Tibial artery (tissue), 4 donors: Measurements from ENCODE around the gene RAD51B.

ENCODE experiments used
- DNase-seq, 2 donors: peaks; one replicate each; pipeline ENCODE4 v3.0.0-alpha.2; 2019
- H3K27ac ChIP-seq, 2 donors: fragments of 200-600 bp; sonication (generic) in 1 of 2; 1 replicate in 1 of 2; 2 replicates in 1 of 2; pipeline ENCODE4 v1.5.1; 2018 to 2019; ENCODE audit warnings: mild to moderate bottlenecking in 1 of 2
- H3K27me3 ChIP-seq, 2 donors: fragments of 200-600 bp; sonication (generic) in 1 of 2; one replicate each; pipeline versions ENCODE4 v1.5.1 to v1.6.0; 2016 to 2019
- H3K36me3 ChIP-seq, 3 donors: fragments of 200-600 bp; sonication (generic) in 2 of 3; one replicate each; pipeline ENCODE4 v1.5.1; 2016 to 2019; ENCODE audit warnings: mild to moderate bottlenecking in 2 of 3
- H3K4me1 ChIP-seq, 4 donors: fragments of 200-600 bp; sonication (generic) in 2 of 4; 1 replicate in 3 of 4; 2 replicates in 1 of 4; pipeline ENCODE4 v1.5.1; 2016 to 2019
- H3K4me3 ChIP-seq, 2 donors: fragments of 200-600 bp; sonication (generic) in 1 of 2; 1 replicate in 1 of 2; 2 replicates in 1 of 2; pipeline ENCODE4 v1.5.1; 2018 to 2019; ENCODE audit warnings: mild to moderate bottlenecking in 2 of 2
- H3K9me3 ChIP-seq, 3 donors: fragments of 200-600 bp; sonication (generic) in 1 of 3; one replicate each; pipeline ENCODE4 v1.5.1; 2016 to 2019
- intact Hi-C: fragments of 100-400 bp; cut with DNase I; formaldehyde crosslinking; loops from one replicate; pipeline ENCODE4 v1.15.0; 2023; ENCODE audit warnings: low total_unique reads
- TF ChIP-seq, protein P1 (sequence below), 2 experiments: fragments of 200-600 bp in 1 of 2; fragments of 450-650 bp in 1 of 2; IDR thresholded peaks; one replicate each; pipeline ENCODE4 v1.5.1; 2017 to 2019; ENCODE audit warnings: antibody characterized with exemption in 2 of 2, mild to moderate bottlenecking in 1 of 2, moderate library complexity in 1 of 2

Gene RAD51B

DNA sequence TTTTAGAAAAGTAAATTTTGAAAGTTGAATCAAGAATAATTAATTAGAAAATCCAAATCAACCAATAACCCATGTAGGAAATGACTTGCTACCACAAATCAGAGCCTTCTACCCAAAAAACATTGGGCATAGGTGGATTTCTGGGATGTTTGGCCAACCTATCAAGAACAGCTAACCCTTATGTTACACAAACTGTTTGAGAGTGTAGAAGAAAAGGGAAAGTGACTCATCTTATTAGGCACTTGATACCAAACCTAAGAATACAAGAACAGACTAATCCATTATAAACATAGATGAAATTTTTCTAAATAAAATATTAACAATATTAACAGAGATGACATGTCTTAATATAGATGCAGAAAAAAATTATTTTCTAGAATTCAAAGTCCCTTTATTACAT is 712.9 kb downstream of the RAD51B start:
- intact Hi-C loops = no loop called here
- Histone ChIP-seq H3K27ac (no peak overlapping the region), H3K4me1 (peaks cover 0 to 23% (median 5%) of the 10 kb centered on the region in 4 donors), H3K27me3 (no peaks in the 10 kb centered on the region), H3K4me3 (no peak overlapping the region), H3K36me3 (no peaks in the 10 kb centered on the region), H3K9me3 (peaks cover 0 to 11% (median 0%) of the 10 kb centered on the region in 3 donors)
- no peak for DNase-seq
- TF ChIP-seq, protein P1, sequence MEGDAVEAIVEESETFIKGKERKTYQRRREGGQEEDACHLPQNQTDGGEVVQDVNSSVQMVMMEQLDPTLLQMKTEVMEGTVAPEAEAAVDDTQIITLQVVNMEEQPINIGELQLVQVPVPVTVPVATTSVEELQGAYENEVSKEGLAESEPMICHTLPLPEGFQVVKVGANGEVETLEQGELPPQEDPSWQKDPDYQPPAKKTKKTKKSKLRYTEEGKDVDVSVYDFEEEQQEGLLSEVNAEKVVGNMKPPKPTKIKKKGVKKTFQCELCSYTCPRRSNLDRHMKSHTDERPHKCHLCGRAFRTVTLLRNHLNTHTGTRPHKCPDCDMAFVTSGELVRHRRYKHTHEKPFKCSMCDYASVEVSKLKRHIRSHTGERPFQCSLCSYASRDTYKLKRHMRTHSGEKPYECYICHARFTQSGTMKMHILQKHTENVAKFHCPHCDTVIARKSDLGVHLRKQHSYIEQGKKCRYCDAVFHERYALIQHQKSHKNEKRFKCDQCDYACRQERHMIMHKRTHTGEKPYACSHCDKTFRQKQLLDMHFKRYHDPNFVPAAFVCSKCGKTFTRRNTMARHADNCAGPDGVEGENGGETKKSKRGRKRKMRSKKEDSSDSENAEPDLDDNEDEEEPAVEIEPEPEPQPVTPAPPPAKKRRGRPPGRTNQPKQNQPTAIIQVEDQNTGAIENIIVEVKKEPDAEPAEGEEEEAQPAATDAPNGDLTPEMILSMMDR (IDR thresholded peaks at IDR 0.05) = no peak

DNA sequence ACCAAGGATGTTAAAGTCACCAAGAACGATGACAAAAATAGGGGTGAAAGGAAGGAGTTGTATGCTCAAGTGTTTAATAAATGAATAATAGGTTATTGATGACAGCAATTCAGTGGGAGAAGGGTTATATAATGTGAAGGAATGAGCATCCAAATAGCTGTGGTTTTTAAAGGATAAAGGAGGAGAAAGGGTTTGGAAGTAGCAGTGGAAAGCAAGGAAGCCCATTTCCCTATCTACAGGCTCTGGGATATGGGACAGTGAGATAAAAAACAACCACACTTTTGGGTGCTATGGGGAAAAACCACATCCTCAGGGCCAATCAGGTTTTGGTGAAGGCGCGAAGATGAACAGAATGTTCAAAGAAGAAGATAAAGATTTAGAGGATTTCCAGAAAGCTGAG is 714.7 kb downstream of the RAD51B start:
- DNase-seq = no peak
- Histone ChIP-seq H3K9me3 (peaks cover 0 to 11% (median 0%) of the 10 kb centered on the region in 3 donors), H3K27me3 (no peaks in the 10 kb centered on the region), H3K27ac (no peak overlapping the region), H3K36me3 (no peaks in the 10 kb centered on the region), H3K4me1 (peaks cover 0 to 14% (median 2%) of the 10 kb centered on the region in 4 donors), H3K4me3 (no peak overlapping the region)
- TF ChIP-seq, protein P1 (IDR thresholded peaks at IDR 0.05) = no peak
- intact Hi-C loops = no loop called here

DNA sequence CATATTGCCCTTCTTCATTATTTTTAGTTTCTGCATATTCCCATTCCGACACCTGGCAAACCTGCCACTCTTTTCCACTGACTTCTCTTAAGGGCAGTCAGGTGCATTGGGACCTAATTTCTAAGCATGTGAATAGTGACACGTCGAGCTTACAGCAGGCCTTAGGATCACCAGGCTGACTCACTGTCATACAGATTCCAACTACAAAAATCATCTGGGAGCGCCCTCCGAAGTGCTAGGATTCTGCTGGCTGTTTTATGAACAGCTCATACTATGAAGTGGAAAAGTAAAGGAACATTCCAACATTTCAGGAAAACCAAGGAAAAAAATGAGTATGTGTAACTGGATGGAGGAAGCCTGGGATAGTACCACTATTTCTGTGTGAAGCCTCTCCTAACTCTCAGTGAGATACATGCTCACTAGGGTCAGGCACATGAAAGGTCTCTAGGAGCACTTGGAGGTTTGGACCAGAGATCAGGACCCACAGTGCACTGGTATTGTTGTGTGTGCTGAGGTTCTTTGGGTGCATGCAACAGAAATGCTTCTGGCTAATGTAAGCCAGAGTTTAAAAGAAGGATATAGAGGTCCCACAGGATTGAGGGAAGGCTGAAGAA is 715.9 kb downstream of the RAD51B start:
- intact Hi-C loops = no loop called here
- no peak for DNase-seq

DNA sequence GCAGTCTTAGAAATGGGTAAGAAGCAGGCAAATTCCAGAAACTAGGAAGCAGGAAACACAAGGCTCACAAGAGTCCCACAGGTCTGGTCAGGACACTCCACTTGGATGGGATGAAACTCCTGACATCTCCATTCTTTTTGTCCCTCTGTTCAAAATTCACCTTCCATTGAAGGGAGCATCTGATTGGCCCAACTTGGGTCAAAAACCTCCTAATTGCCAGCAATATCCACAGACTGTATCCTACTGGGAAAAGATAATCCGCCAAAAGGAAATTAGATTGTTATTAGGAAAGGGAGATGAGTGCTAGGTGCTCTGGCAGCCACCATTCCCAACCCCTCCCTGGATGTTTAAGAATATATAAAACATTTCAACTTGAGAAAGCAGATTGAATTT is 716.4 kb downstream of the RAD51B start:
- intact Hi-C loops = no loop called here
- peak overlapping the region in 1 of 2 donors; percentile 17 for H3K27ac ChIP-seq

More for the DNA sequence above, 715.9 kb downstream of the RAD51B start:
- Histone ChIP-seq H3K27me3 (no peaks in the 10 kb centered on the region), H3K27ac (peak overlapping the region; percentile 17 to 38), H3K4me1 (peaks cover 0 to 21% (median 8%) of the 10 kb centered on the region in 4 donors), H3K9me3 (peaks cover 0 to 8% (median 0%) of the 10 kb centered on the region in 3 donors), H3K36me3 (no peaks in the 10 kb centered on the region), H3K4me3 (no peak overlapping the region)
- TF ChIP-seq, protein P1 (IDR thresholded peaks at IDR 0.05) = no peak

DNA sequence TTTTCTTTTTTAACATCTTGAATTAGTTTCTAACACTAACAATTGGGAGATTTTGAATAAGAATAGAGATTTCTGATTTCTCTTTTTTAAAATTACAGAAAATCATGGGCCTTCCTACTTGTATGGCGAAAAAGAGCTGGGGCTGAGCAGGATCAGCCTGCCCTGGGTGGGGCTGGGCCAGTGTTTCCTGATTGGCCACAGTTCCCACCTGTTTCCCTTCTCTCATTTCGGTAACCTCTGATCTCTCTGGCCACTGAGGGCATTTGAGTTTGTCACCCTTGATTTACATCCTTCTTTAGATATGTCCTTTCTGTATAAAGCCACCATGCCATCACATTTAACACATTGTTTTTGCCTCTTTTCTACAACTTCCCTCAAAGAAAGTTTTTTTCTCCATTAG is 719.1 kb downstream of the RAD51B start:
- H3K4me3 ChIP-seq = no peak overlapping the region
- no peaks in the 10 kb centered on the region for H3K27me3 ChIP-seq
- no peak for DNase-seq
- H3K27ac ChIP-seq = no peak overlapping the region
- intact Hi-C loops = no loop called here
- no peaks in the 10 kb centered on the region for H3K9me3 ChIP-seq
- no peaks in the 10 kb centered on the region for H3K36me3 ChIP-seq
- peaks cover 0 to 32% (median 13%) of the 10 kb centered on the region in 4 donors for H3K4me1 ChIP-seq
- TF ChIP-seq, protein P1 (IDR thresholded peaks at IDR 0.05) = no peak

More for the DNA sequence above, 716.4 kb downstream of the RAD51B start:
- TF ChIP-seq, protein P1 (IDR thresholded peaks at IDR 0.05) = no peak
- no peaks in the 10 kb centered on the region for H3K36me3 ChIP-seq
- no peaks in the 10 kb centered on the region for H3K27me3 ChIP-seq
- H3K4me3 ChIP-seq = no peak overlapping the region
- peaks cover 0 to 3% (median 0%) of the 10 kb centered on the region in 3 donors for H3K9me3 ChIP-seq
- DNase-seq = no peak
- H3K4me1 ChIP-seq = peaks cover 0 to 23% (median 8%) of the 10 kb centered on the region in 4 donors
